ENCODE results near the gene MROH8.

Gene MROH8

GRCh38 chr20:37198932-37199660 is 19.7 kb upstream of the MROH8 start:
- no peak for DNase-seq

GRCh38 chr20:37194621-37195417 is 15.5 kb upstream of the MROH8 start:
- DNase-seq = no peak

DNA sequence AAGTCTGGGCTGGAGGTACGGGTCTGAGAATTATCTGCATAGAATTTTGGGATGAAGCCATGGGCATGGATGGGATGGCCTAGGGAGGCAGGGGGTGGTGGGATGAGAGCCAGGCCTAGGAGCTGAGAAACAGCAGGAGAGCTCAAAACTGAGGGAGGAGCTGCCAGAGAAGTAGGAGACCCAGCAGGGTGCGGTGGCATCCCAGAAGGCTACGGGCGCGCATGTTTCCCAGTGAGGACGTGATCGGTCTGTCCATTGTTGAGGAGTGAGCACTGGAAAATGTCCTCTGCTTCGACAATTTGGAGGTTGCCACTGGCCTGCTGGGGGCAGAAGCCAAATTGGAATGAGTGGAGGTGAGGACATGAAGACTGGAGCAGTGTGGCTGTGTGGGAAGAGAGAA is 14.5 kb upstream of the MROH8 start:
- no peak for DNase-seq

DNA sequence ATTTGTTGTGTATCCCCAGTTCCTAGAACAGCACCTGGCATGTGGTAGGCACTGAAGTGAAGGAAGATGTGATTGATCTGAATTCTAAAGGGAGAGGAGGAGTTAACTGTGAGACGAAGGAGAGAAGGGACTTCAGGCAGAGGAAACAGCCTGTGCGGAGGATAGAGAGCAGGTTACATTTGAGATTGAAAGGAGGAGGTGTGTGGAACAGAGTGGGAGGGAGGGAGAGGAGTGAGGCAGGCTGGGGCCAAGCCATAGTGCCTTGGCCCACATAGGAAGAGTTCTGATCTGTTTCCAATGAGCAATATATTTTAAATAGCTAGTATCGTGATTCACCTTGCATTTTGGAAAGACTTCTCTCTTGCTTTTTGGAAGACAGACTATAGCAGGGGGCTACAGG is 13.9 kb upstream of the MROH8 start:
- DNase-seq = no peak

DNA sequence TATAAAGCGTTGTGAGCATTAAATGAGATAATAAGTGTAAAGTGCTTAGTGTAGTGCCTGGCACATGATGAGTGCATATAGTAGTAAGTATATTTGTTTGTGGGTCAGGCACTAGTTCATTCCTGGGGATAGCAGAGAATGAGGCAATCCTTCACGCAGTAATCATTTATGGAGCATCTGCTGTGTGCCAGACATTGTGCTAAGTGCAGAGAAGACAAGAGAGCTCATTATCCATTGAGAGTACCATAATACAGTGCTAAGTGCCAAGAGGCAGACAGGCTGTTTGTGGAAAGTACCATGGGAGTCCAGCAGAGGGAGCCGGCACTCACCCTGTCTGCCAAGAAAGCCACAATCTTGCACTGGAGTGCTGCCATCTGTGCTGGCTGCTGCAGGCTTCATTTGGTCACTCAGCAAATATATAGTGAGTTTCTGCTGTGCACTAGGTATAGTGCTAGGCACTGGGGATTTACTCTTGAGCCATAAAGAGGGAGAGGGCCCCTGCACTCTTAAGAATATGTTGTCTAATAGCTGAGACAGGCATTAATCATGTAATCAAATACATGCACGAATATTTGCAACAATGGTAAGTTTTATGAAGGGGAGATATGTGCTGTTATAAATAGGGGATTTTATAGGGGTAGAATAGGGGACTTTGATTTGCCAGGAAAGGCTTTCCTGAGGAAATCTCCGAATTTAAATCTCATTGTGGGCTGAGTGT is 12.9 kb upstream of the MROH8 start:
- peak; percentile 91 for DNase-seq

DNA sequence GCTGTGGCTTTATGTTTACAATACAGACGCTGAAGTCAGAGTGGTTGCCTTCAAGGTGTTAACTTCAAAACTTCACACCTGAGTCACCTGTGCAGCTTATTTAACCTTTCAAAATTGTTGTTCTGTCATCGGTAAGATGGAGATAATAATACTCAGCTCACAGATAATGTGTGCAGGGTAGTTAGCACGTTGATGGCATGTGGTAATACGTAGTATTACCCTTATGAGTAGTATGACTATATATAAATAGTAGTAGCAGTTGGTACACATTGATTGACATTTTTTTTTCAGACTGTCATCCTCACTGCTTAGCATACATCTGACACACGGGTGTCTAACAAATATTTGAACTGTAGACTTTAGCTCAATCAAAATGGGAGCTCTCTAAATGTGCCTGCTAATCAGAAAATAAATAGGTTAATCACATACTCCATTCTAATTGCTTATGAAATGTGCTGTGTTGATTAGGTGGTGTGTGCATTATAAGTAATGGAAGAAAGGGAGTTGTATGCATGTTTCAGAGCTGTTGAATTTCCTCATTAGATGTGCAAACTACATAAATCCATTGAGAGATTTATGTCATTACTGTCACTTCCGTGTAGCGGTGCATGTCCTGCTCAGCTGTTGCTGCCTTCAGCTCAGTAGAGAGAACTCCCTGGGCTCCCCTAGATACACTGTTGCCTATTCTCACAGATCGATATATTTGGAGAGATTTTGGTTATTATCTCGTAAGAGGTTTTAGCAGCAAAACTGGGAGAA is 11.2 kb upstream of the MROH8 start:
- no peak for DNase-seq

- DNase-seq = no peak
Measured at GRCh38 chr20:37189416-37190016, 10.2 kb upstream of the MROH8 start.

DNA sequence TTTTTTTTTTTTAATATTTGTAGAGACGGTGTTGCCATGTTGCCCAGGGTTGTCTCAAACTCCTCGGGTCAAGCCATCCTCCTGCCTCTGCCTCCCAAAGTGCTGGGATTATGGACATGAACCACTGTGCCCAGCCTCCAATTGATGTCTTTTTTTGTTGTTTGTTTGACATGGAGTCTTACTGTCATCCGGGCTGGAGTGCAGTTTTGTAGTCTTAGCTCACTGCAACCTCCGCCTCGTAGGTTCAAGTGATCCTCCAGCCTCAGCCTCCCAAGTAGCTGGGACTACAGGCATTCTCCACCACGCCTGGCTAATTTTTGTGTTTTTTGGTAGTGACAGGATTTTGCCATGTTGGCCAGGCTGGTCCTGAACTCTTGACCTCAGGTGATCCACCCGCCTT is 9.4 kb upstream of the MROH8 start:
- DNase-seq = no peak

DNA sequence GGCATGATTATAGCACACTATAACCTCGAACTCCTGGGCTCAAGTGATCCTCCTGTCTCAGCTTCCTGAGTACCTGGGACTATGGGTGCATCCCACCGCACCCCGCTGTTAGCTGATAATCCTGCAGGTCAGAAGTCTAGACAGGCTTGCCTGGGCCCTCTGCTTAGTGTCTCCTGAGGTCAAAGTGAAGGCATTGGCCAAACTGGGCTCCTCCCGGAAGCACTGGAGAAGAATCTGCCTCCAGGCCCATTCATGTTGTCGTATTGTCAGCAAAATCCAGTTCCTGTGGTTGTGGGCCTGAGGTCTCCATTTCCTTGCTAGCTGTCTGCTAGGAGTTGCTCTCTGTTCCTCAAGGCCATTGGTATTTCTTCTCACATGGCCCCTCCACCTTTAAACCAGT is 6.3 kb upstream of the MROH8 start:
- no peak for DNase-seq

DNA sequence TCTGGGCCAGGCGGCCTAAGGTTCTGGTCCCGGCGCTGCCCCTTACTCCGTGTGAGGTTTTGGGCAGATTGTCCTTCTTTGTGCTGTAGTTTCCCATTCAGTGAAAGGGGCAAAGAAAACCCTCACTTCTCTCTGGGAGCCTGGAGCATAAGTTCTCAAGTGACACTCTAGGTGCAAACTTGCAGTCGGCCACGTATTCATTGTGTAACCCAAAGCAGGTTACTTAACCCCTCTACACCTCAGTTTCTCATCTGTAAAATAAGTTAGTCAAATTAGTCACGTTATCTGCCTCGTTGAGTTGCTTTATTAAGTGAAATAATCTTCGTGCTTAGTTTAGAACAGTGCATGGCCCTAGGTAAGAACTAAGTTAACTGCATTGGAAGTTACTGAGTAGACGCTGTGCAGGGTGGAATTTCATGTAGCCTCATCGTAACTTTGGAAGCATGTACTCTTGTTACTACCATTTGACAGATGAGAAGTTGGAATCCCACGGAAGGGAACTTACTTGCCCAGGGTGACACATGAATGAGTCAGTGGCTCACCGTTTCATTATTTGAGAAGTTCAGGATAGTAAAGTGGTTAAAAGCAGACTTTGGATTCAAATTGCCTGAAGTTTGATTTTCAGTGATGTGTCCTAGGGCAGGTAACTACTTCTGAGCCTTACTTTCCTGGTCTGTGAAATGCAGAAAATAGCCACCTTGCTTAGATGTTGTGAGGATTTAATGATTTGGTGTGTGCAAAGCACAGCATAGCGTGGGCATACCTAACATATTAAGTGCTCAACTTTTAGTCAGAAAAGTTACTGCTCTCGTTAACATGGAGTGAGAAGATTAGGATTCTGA is 556 bp upstream of the MROH8 start:
- no peak for DNase-seq

GRCh38 chr20:37172836-37173235 is 6.5 kb downstream of the MROH8 start:
- no peak for DNase-seq

DNA sequence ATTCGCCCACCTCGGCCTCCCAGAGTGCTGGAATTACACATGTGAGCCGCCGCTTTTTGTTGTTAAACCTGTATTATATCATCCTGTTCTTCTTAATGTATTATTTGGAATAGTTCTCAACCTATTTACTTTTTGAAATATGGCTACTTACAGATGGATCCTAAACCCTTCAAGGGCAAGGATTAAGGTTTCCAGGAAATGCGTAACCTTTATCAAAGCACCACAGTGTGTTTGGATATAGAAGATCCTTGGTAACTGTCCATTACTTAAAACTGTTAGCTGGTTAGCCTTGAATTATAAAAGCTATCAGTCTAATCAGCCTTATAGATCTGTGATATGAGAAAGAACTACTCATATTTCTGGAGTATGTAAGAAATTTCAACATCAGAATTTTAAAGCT is 12.5 kb downstream of the MROH8 start:
- DNase-seq = no peak

GRCh38 chr20:37165031-37165430 is 14.3 kb downstream of the MROH8 start:
- DNase-seq = no peak

DNA sequence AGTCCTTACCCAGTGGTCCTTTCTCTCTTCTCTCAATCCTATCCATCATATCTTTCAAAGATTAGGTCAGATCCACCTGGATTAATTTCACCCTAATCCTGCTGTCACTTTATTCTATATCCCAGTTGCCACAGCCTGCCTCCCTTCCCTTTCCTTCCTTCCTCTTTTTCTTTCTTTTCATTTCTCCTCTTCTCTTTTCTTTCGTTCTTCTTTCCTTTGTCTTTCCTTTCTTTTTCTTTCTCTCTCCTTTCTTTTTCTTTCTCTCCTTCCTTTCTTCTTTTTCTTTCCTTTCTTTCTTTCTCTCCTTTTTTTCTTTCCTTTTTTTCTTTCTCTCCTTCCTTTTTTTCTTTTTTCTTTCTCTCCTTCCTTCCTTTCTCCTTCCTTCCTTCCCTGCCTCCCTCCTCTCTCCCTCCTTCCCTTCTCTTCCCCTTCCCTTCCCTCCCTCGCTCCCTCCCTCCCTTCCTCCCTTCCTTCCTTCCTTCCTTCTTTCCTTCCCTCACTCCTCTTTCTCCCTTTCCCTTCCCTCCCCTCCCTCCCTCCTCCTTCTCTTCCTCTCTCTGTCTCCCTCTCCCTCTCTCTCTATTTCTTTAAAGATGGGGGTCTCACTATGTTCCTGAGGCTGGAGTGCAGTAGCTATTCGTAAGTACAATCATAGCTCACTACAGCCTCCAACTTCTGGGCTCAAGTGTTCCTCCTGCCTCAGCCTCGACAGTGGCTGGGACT is 15.4 kb downstream of the MROH8 start:
- no peak for DNase-seq

- DNase-seq = no peak
Measured at GRCh38 chr20:37162646-37163045, 16.7 kb downstream of the MROH8 start.

- no peak for DNase-seq
Measured at GRCh38 chr20:37161830-37162549, 17.4 kb downstream of the MROH8 start.

- no peak for DNase-seq
Measured at GRCh38 chr20:37160683-37161082, 18.7 kb downstream of the MROH8 start.

- DNase-seq = no peak
Measured at GRCh38 chr20:37158248-37158647, 21.1 kb downstream of the MROH8 start.

DNA sequence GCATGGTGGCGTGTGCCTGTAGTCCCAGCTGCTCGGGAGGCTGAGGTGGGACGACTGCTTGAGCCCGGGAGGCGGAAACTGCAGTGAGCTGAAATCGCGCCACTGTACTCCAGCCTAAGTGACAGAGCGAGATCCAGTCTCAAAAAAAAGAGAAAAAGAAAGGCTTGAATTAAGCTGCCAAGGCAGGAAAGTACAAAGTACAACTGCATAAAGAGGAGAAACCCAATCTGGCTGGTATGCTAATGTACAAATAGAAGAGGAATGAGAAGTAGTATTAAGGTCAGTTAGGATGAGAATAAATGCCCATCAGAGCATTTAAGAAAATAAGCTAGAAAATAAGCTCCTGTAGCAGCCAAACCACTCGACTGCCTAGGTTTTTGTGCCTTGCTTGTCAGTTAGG is 23.4 kb downstream of the MROH8 start:
- DNase-seq = no peak

- no peak for DNase-seq
Measured at GRCh38 chr20:37154684-37155298, 24.6 kb downstream of the MROH8 start.

Measured in right forelimb (tissue), 1 donor.